Trophoblast cell (in vitro differentiated cells and primary cell): ENCODE results near the gene SEMA6D.

Source experiments
- DNase-seq, 2 donors: peaks; one replicate each; pipeline ENCODE4 v3.0.0-alpha.2; 2016
- H2AFZ ChIP-seq: 2 replicates; pipeline ENCODE4 v1.6.1; 2013; ENCODE audit warnings: low read length, moderate library complexity, mild to moderate bottlenecking; ENCODE audit not compliant: insufficient read depth, poor library complexity
- H2AK5ac ChIP-seq: 2 replicates; pipeline ENCODE4 v1.6.1; 2013; ENCODE audit warnings: mild to moderate bottlenecking, low read length
- H2BK120ac ChIP-seq: 2 replicates; pipeline ENCODE4 v1.6.1; 2013; ENCODE audit warnings: low read length, mild to moderate bottlenecking, moderate library complexity; ENCODE audit not compliant: insufficient read depth, poor library complexity
- H2BK12ac ChIP-seq: 2 replicates; pipeline ENCODE4 v1.6.1; 2013; ENCODE audit warnings: mild to moderate bottlenecking, low read length, moderate library complexity
- H2BK5ac ChIP-seq: 2 replicates; pipeline ENCODE4 v1.6.1; 2013; ENCODE audit warnings: low read length, low read depth, moderate library complexity, mild to moderate bottlenecking; ENCODE audit not compliant: poor library complexity
- H3K14ac ChIP-seq: 2 replicates; pipeline ENCODE4 v1.6.1; 2013; ENCODE audit warnings: mild to moderate bottlenecking, low read length
- H3K18ac ChIP-seq: 2 replicates; pipeline ENCODE4 v1.6.1; 2013; ENCODE audit warnings: mild to moderate bottlenecking, low read length
- H3K23ac ChIP-seq: 2 replicates; pipeline ENCODE4 v1.6.1; 2013; ENCODE audit warnings: low read length
- H3K27ac ChIP-seq: 2 replicates; pipeline ENCODE4 v1.5.1; 2013; ENCODE audit warnings: low read depth, mild to moderate bottlenecking, inconsistent platforms, low read length, moderate library complexity
- H3K27me3 ChIP-seq: 2 replicates; pipeline ENCODE4 v1.6.1; 2013; ENCODE audit warnings: inconsistent platforms, mild to moderate bottlenecking, low read length, moderate library complexity; ENCODE audit not compliant: insufficient read depth
- H3K36me3 ChIP-seq, 2 experiments: 1 replicate in 1 of 2; 2 replicates in 1 of 2; pipeline ENCODE4 v1.6.1; 2013; ENCODE audit warnings: low read length in 2 of 2, mild to moderate bottlenecking in 2 of 2, moderate library complexity in 1 of 2; ENCODE audit not compliant: insufficient read depth in 2 of 2, control insufficient read depth in 1 of 2
- H3K4ac ChIP-seq: 2 replicates; pipeline ENCODE4 v1.6.1; 2013; ENCODE audit warnings: low read depth, mild to moderate bottlenecking, low read length, moderate library complexity
- H3K4me1 ChIP-seq, 2 experiments: 1 replicate in 1 of 2; 2 replicates in 1 of 2; pipeline ENCODE4 v1.6.1; 2013; ENCODE audit warnings: low read length in 2 of 2, mild to moderate bottlenecking in 2 of 2, moderate library complexity in 1 of 2; ENCODE audit not compliant: insufficient read depth in 2 of 2, control insufficient read depth in 1 of 2
- H3K4me2 ChIP-seq: 2 replicates; pipeline ENCODE4 v1.6.1; 2013; ENCODE audit warnings: inconsistent platforms, mild to moderate bottlenecking, low read length, moderate library complexity
- H3K4me3 ChIP-seq: 2 replicates; pipeline ENCODE4 v1.5.1; 2013; ENCODE audit warnings: mild to moderate bottlenecking, low read depth, low read length, inconsistent platforms
- H3K79me1 ChIP-seq: one replicate; pipeline ENCODE4 v1.6.1; 2013; ENCODE audit warnings: low read length
- H3K79me2 ChIP-seq: 2 replicates; pipeline ENCODE4 v1.6.1; 2013; ENCODE audit warnings: low read length, mild to moderate bottlenecking; ENCODE audit not compliant: control insufficient read depth, insufficient read depth, poor library complexity
- H3K9ac ChIP-seq: 2 replicates; pipeline ENCODE4 v1.6.1; 2013; ENCODE audit warnings: mild to moderate bottlenecking, low read length
- H3K9me3 ChIP-seq: 2 replicates; pipeline ENCODE4 v1.6.1; 2013; ENCODE audit warnings: low read depth, mild to moderate bottlenecking, control low read depth, inconsistent platforms, low read length; ENCODE audit not compliant: insufficient read depth
- H4K12ac ChIP-seq: 2 replicates; pipeline ENCODE4 v1.6.1; 2013; ENCODE audit warnings: low read depth, mild to moderate bottlenecking, low read length, moderate library complexity
- H4K8ac ChIP-seq: 2 replicates; pipeline ENCODE4 v1.6.1; 2013; ENCODE audit warnings: low read depth, mild to moderate bottlenecking, low read length, moderate library complexity
- H4K91ac ChIP-seq: one replicate; pipeline ENCODE4 v1.6.1; 2013; ENCODE audit warnings: low read depth, mild to moderate bottlenecking, low read length, moderate library complexity
- WGBS: extraction: QIAGEN DNeasy Blood & Tissue Kit; methylation state at CpG from one replicate; pipeline ENCODE4 v1.1.7; 2013; ENCODE audit warnings: missing lambda C conversion rate; ENCODE audit not compliant: insufficient read length, insufficient coverage; ENCODE audit errors: extremely low coverage; 5-methylcytosine and 5-hydroxymethylcytosine counted together

Gene SEMA6D

DNA sequence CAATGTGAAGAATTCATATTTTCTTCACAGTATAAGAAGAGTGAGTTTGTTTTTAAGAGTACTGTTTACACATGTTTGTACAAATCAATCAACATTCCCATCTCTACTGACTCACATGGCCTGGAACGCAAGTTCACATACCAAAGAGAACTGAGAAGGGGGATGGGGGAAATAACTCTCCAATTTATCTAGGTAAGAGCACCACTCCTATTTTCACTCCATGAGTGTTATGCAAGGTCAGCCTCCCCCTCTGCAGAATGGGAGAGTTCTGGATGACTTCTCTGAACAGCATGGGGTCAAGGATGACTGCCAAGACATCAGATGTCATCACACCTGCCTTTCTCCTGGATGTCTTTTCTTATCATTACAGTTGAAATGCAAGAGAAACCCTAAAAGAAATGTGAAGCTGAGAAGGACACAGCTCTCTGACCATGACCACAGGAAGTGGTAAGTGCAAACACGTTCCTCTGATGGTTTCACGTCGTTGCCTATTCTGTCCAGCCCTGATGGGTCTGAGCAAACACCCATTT, 95.2 kb downstream of the SEMA6D start:
- peaks cover 7 to 14% of the 10 kb centered on the region in 2 experiments for H3K4me1 ChIP-seq
- H3K4me3 ChIP-seq = no peak overlapping the region
- H3K4me2 ChIP-seq = no peak overlapping the region
- no peak overlapping the region for H2BK5ac ChIP-seq
- H3K36me3 ChIP-seq = no peaks in the 10 kb centered on the region
- peak; percentile 92 to 98 for DNase-seq
- H4K12ac ChIP-seq = no peak overlapping the region
- no CpG with 5 or more reads among the region's 4 CpGs for WGBS
- no peak overlapping the region for H4K91ac ChIP-seq
- no peak overlapping the region for H3K18ac ChIP-seq
- H4K8ac ChIP-seq = no peak overlapping the region
- H3K14ac ChIP-seq = no peak overlapping the region
- H2BK120ac ChIP-seq = no peak overlapping the region
- no peak overlapping the region for H3K9ac ChIP-seq
- H3K79me1 ChIP-seq = peaks cover 2% of the 10 kb centered on the region
- no peaks in the 10 kb centered on the region for H3K79me2 ChIP-seq
- no peaks in the 10 kb centered on the region for H3K9me3 ChIP-seq
- H3K23ac ChIP-seq = no peak overlapping the region
- H3K4ac ChIP-seq = no peak overlapping the region
- no peak overlapping the region for H3K27ac ChIP-seq
- H2AK5ac ChIP-seq = no peak overlapping the region
- H2AFZ ChIP-seq = no peak overlapping the region
- no peak overlapping the region for H2BK12ac ChIP-seq
- no peaks in the 10 kb centered on the region for H3K27me3 ChIP-seq

- H3K9ac ChIP-seq = no peak overlapping the region
- H3K4me3 ChIP-seq = no peak overlapping the region
- H4K8ac ChIP-seq = no peak overlapping the region
- H4K12ac ChIP-seq = no peak overlapping the region
- H3K79me2 ChIP-seq = no peaks in the 10 kb centered on the region
- H2BK12ac ChIP-seq = no peak overlapping the region
- DNase-seq = no peak
- peaks cover 2% of the 10 kb centered on the region for H3K79me1 ChIP-seq
- H3K27ac ChIP-seq = no peak overlapping the region
- H2AK5ac ChIP-seq = no peak overlapping the region
- H3K4me1 ChIP-seq = peaks cover 7 to 14% of the 10 kb centered on the region in 2 experiments
- no peak overlapping the region for H3K4me2 ChIP-seq
- H2AFZ ChIP-seq = no peak overlapping the region
- H3K23ac ChIP-seq = no peak overlapping the region
- no peaks in the 10 kb centered on the region for H3K9me3 ChIP-seq
- H4K91ac ChIP-seq = no peak overlapping the region
- H3K27me3 ChIP-seq = no peaks in the 10 kb centered on the region
- WGBS = no CpG with 5 or more reads among the region's 5 CpGs
- H3K14ac ChIP-seq = no peak overlapping the region
- no peak overlapping the region for H3K4ac ChIP-seq
- H3K18ac ChIP-seq = no peak overlapping the region
- no peaks in the 10 kb centered on the region for H3K36me3 ChIP-seq
- no peak overlapping the region for H2BK120ac ChIP-seq
- no peak overlapping the region for H2BK5ac ChIP-seq
Observed at GRCh38 chr15:47813748-47814384, 96.6 kb downstream of the SEMA6D start.

DNA sequence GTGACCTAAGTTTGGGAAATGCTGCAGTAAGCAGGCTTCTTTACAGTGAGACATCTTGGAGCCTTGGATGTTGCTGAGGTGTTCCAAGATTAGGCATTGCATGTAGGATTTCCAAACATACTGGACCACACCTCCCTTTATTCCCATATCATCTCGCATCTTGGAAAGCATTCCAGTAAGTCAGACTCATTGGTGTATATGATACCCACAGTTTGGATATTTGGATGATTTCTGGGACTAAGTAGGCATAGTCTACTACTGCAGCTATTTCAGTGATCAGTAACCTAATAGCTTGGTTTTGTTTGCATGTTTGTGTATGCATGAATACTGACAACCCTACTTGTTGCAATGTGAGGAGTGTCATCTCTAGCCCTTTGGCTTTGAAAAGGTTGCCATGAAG, 97.3 kb downstream of the SEMA6D start:
- Histone ChIP-seq H3K27ac (no peak overlapping the region), H3K4ac (no peak overlapping the region), H4K12ac (no peak overlapping the region), H3K9me3 (no peaks in the 10 kb centered on the region), H2AK5ac (no peak overlapping the region), H3K9ac (no peak overlapping the region), H3K27me3 (no peaks in the 10 kb centered on the region), H2BK12ac (no peak overlapping the region), H3K4me2 (no peak overlapping the region), H3K4me3 (no peak overlapping the region), H3K79me2 (no peaks in the 10 kb centered on the region), H3K79me1 (peaks cover 2% of the 10 kb centered on the region), H4K8ac (no peak overlapping the region), H3K23ac (no peak overlapping the region), H3K4me1 (peaks cover 7 to 14% of the 10 kb centered on the region in 2 experiments), H2AFZ (no peak overlapping the region), H4K91ac (no peak overlapping the region), H2BK5ac (no peak overlapping the region), H3K36me3 (no peaks in the 10 kb centered on the region), H2BK120ac (no peak overlapping the region), H3K14ac (no peak overlapping the region), H3K18ac (no peak overlapping the region)
- DNase-seq = no peak
- WGBS = no CpG with 5 or more reads among the region's 1 CpG

DNA sequence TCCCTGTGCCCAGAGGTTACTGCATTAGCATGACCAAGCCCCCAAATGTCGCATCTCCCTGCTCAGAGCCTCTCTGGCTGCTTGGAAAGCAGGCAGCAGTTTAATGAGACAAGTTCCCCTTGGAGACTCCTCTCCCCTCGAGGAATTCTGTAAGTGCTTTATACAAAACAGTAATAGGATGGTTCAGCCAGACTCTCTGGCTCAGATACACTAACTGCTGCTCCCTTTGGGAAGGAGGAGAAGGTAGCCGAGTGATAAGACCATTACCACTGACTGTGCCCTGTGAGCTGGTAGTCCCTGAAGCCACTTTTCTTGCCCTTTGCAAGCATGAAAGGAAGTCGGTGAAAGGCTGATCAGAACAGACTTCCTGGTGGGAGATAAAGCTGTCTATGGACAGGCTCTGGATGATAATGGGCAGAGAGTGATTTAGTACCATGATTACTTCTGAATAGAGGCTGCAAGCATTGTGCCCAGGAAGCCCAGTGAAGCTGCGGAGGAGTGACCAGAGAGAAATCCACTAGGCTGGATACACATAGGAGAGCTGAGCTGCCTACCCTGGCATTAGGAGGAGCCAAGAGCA, 100.8 kb downstream of the SEMA6D start:
- Histone ChIP-seq H4K8ac (no peak overlapping the region), H4K12ac (no peak overlapping the region), H3K36me3 (no peaks in the 10 kb centered on the region), H3K79me2 (no peaks in the 10 kb centered on the region), H3K27me3 (no peaks in the 10 kb centered on the region), H2BK120ac (no peak overlapping the region), H3K9ac (no peak overlapping the region), H3K4me2 (no peak overlapping the region), H2BK12ac (no peak overlapping the region), H2AK5ac (no peak overlapping the region), H3K4ac (no peak overlapping the region), H4K91ac (no peak overlapping the region), H3K27ac (no peak overlapping the region), H2AFZ (no peak overlapping the region), H2BK5ac (no peak overlapping the region), H3K18ac (no peak overlapping the region), H3K14ac (no peak overlapping the region), H3K23ac (no peak overlapping the region), H3K9me3 (no peaks in the 10 kb centered on the region), H3K4me3 (no peak overlapping the region), H3K4me1 (no peaks in the 10 kb centered on the region), H3K79me1 (no peaks in the 10 kb centered on the region)
- no peak for DNase-seq
- no CpG with 5 or more reads among the region's 5 CpGs for WGBS
